ENCODE measurements around the gene FSD1.
"Not testable (repeated sequence)": the region's sequence is repeated elsewhere in the genome, so short reads cannot be mapped to it uniquely, and the experiment has no call there.

FSD1 gene

DNA sequence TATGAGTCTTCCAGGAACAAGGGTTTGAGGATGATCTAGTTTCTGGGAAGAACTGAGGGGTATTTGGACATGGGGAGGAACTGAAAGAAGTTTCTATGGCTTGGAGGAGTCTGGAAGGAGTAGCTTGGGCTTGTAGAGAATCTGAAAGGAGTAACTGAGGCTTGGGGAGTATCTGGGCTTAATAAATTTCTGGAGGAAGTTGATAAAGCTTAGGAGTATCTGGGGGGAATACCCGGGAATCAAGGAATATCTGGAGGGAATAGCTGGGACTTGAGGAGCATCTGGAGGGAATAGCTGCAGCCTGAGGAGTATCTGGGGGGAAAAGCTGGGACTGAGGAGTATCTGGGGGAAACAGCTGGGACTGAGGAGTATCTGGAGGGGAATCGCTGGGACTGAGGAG is 16.0 kb downstream of the FSD1 start:
- no peak for DNase-seq

DNA sequence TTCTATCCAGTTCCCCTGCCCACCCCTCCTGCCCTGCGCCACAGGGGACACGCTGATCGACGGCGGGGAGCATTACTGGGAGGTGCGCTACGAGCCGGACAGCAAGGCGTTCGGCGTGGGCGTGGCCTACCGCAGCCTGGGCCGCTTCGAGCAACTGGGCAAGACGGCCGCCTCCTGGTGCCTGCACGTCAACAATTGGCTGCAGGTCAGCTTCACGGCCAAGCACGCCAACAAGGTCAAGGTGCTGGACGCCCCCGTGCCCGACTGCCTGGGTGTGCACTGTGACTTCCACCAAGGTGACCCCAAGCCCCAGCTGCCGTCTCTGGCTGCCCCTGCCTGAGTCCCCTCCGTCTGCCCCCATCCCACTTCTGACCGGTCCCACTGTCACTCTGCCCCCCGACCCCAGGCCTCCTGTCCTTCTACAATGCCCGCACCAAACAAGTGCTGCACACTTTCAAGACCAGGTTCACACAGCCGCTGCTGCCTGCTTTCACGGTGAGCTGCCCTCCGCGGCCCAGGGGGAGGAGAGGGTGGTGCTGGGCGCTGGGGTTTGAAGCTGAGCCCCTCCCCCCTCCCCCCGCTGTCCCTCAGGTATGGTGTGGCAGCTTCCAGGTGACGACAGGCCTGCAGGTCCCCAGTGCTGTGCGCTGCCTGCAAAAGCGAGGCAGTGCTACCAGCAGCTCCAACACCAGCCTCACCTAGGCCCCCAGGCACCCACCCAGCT is 18.7 kb downstream of the FSD1 start:
- no peak for DNase-seq

DNA sequence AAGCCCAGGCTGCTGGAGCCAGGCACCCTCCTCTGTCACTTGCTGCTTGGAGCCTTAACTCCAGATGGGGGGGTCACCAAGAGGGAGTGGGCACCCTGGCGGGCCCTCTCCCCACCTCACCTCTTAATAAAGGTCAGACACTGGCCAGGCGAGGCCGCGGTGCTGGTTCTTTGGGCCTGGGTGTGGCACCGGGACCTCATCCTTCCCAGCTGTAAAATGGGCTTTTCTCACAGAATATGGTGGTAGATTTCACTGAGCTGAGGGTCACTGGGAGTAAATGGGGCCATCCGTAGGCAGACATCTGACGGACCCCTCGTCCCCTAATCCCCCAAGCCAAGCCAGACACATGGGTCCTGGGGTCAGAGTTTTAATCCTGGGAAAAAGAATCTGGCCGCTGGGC is 19.3 kb downstream of the FSD1 start:
- DNase-seq, result no peak

DNA sequence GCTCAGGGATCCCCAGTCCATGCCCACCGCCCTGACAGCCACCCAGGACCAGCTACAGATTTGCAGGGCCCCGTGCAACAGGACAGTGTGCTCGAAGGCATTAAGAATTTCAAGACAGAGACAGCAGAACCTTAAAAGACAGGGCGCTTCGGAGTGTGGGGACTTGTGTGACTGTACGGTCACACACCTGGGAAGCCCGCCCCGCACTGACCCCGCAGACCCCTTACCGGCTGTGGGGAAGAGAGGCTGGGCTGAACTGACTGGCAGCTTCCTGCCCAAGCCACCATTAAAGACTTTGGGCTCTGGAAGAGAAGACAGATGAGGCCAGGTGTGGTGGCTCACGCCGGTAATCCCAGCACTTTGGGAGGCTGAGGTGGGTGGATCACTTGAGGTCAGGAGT is 19.8 kb downstream of the FSD1 start:
- DNase-seq, result no peak

DNA sequence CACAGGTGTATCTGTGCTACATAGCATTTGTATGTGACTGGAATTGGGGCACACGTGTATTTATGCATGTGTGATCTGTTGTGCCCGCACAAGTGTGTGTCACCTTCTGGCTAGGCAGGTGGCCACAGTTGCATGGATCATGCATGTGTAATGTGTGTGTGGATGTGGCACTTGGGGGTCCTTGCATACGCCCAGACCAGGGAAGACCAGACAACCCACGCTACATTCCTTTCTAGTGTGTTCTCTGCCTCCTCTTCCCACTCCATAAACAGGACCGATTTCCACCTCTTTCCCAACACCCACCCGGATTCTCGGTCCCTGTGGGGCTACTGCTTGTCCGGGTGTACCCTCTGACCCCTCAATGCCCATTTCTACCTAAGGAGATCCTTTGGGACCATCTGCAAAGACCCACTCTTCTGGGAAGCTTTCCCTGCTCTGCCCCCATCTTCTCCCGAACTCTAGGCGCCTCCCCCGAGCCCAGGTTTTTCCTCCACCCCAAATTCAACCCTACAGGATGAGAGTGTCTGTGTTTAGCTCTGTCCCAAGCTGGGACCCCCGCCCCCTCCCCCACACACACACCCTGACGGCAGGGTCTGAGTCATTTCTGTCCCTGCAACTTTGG is 21.9 kb downstream of the FSD1 start:
- no peak for DNase-seq

DNA sequence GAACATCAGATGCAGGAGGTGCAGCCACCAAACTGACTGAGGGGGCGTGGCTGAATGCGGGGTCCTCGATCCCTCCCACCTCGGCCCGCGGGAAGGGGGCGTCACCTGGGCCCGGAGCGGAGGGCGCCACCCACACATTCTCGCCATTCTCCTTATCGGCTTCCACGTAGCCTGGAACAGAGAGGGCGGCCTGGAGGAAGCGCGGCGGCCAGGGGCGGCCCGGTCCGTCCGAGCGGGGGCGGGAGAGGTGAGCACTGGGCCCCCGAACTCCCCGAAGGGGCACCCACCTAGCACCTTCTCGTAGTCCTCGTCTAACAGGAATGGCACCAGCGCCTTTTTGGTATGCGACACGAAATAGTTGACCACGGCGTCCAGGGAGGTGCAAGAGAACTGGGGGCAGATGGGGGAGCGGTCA is 22.4 kb downstream of the FSD1 start:
- no peak for DNase-seq

DNA sequence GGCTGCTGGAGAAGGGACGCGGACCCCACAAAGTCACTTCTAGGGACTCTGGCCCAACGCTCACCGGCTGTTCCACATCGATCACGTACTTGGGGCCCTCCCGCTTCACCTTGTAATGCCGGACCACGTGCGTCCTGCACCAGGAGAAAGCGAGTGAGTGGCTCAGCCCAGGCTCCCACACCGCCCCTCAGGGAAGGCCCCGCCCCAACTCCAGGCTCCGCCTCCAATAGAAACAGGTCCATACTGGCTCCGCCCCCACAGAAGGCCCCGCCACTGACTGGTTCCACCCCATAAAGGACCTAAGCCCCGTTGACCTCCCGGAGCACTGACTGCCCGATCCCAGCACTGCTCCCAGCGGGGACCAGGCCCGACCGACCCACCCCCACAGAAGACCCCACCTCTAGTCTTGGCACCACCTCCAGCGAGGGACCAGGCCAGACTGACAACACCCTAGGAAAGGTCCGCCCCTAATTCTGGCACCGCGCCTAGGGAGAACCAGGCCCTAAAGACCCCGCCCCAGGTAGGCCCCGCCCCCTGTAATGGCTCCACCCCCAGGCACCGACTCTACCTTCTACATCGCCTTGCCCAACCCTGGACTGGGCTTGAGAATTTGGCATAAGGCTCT is 23.0 kb downstream of the FSD1 start:
- DNase-seq, result peak; percentile 63

DNA sequence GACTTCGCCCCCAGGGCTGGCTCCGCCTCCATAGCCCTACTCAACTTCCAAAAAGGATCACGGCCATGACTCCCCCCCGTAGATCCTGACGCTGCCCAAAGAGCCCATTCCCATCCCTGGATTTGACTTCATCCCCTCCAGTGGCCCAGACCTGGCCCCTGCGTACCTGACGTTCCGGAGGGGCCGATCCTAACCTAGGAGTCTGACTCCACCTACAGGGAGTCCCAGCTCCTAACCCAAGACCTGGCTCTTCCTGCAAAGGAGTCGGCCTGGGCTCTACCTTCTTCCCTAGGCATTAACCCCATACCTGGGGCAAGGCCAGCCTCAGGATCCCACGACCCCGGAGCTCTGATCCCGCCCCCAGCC is 23.5 kb downstream of the FSD1 start:
- no peak for DNase-seq

DNA sequence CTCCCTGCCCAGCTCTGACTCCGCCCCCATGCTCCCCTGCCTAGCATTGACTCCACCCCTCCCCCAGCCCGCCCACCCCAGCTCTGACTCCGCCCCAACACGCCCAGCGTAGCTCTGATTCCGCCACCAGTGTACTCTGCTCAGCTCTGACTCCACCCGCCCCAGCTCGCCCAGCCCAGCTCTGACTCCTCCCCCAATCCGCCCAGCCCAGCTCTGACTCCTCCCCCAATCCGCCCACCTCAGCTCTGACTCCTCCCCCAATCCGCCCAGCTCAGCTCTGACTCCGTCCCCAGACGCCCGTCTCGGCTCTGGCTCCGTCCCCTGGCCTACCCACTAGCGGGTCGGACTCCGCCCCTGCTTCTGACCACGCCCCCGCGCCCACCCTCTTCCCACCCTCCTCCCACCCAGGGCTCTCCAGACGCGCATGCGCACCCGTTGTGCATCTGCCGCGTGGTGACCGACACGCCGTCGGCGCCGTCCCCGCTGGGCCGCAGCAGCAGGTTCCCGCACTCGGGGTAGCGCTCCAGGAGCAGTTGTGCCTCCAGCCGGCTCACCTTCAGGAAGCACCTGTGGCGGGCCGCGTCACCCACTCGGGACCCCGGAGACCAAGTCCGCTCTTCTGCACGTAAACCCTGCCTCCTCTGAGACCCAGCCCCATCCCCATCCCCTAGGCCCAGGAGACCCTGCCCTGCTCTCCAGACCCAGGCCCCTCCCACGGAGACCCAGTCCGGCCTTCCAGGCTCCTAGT is 24.0 kb downstream of the FSD1 start:
- DNase-seq, result peak; percentile 98

DNA sequence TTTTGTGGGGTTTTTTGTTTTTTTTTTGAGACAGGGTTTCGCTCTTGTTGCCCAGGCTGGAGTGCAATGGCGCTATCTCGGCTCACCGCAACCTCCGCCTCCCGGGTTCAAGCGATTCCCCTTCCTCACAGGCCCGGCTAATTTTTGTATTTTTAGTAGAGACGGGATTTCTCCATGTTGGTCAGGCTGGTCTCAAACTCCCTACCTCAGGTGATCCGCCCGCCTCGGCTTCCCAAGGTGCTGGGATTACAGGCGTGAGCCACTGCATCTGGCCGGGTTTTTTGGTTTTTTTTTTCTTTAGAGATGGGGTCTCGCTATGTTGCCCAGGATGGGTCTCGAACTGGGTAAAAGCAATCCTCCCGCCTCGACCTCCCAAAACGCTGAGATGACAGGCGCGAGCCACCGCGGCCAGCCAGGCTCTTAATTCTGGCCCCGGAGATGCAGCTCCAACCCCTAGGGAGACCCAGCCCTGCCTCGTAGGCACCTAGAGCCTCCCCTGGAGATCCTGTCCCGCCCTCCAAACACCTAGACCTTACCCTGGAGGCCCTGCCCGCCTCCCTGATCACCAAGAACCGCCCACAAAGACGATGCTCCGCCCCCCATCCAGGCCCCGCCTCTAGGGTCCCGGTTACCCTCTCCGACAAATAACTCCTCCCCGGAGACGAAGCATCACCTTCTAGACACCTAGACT is 24.7 kb downstream of the FSD1 start:
- not testable (repeated sequence) for DNase-seq

DNA sequence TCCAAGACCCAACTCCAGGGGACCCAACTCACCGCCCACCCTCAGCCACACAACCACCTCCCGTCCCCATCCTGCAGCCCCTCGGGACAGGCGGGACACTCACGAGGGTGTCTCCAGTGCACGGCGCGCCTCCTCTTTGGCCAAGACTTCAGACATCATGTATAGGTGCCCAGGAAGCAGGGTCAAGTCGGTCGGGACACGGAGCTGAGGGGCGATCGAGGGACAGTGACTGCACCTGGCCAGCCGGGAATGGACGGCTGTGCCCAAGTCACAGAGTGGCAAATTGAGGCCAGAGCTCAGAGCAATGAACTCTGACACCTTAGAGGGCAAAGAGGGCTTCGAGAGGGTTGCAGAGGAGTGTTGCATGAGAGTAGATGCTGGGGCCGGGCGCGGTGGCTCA is 25.5 kb downstream of the FSD1 start:
- DNase-seq, result no peak

DNA sequence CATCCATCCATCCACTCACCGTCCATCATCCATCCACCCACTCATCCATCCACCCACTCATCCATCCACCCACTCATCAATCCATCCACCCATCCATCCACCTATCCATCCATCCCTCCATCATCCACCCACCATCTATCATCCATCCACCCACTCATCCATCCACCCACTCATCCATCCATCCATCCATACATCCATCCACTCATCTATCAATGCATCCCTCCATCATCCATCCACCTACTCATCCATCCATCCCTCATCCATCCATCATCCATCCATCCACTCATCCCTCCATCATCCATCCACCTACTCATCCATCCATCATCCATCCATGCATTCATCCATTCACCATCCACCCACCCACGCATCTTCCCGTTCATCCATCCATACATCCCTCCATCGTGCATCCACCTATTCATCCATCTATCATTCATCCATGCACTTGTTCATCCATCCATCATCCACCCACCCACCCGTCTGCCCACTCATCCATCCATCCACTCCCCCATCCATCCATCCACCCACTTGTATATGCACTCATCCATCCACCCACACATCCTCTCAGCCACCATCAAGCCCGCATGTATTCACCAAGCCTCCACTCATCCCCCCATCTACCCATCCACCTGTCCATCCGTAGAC is 30.7 kb downstream of the FSD1 start:
- no peak for DNase-seq

DNA sequence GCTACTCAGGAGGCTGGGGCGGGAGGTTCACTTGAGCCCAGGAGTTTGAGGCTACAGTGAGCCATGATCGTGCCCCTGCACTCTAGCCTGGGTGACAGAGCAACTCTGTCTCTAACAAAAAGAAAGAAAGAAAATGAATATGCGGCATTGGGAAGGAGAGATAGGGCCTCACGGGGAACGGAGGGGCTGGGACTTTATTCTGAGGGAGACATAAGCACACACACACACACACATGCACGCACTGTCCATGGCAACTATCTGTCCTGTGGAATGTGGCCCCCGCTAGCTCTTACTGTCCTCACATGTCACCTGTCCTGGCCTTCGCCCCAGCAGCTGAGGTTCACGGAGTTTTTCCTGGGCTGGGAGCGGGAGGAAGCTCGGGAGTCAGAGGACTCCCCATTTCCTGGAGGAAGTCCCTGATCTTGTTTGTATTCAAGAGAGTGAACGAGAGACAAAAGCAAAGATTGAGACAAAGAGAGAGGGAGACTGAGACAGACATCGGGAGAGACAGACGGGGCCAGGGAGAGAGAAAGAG is 33.6 kb downstream of the FSD1 start:
- DNase-seq, result peak; percentile 37

DNA sequence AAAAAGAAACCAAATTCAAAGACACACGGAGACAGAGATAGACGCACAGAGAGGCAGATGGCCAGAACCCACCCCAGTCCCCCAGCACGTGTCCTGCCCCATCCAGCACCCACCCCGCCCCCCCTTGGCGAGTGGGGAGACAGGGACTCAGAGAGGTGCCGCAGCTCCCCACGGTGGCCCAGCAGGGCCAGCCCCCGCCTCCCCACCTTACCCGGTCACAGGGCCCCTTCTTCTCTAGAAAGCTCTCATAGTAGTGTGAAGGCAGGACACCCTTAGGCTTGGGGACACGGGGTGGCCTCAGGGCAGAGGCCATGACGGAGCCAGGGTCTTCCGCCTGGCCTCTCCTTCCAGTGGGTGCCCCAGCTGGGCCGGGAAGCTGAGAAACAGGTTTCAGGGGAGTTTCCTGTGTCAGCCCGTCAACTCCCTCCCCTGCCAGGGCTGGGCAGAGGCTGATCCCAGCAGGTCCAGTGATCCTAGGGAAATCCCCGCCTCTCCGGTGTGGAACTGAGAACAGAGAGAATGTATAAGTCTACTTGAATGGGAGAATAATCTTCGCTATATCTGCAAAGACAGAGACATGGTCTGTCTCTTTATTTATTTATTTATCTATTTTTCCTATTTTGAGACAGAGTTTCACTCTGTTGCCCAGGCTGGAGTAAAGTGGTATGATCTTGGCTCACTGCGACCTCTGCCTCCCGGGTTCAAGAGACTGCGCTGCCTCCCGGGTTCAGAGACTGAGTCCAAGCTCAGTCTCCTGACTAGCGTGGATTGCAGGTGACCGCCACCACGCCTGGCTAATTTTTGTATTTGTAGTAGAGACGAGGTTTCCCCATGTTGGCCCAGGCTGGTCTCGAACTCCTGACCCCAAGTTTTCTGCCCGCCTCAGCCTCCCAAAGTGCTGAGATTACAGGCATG is 34.3 kb downstream of the FSD1 start, which contains the start of gene STAP2:
Gene STAP2, minus strand, starts transcription at position 387 of the 915 bp plus-strand sequence. Its CDS starts 74 bp downstream, at position 313.
- DNase-seq, result no peak

DNA sequence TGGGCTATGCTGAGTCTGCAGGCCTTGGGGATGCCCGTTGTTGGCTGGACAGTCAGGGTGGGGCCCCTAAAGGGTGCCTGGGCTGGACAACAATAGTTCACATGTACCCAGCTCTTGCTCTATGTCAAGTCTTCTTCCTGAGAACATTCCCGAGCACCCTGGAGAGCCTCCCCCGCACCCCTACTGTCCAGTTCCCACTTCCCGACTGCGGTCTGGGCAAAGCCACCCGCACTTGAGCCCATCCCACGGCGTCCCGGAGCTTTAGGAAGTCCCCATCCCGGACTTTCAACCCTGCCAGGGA is 37.9 kb downstream of the FSD1 start:
- no peak for DNase-seq

DNA sequence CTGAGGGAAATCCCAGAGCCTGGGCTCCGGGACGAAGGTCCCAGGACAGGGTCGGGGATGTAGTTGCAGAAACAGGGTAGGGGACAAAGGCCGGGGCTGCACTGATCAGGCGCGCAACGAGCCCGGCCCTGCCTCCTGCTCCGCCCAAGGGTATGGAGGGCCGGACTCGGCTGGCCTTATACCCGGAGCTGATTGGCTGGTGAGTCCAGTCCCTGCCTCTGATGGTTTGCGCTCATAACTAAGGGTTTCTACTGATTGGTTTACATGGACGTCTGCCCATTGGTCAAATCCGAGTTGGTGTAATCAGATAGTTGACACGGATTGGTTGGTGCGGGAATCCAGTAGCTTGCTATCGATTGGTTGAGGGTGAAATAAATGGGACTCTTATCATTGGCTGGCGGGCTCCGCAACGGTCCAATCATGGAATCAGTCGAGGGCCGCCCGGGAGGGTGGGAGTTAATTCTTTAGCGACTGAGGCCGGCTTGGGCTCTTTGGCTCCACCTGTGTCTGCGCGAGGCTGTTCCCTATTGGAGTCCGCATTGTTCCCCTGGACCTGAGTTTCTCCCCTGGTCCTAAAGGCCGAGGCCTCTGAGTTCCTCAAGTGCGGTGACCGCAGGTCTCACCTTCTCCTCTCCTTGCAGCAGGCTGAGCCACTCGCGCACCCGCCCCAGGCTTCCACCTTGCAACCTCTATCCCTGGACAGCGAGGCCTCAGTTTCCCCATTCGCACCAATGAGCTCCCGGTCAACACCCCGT is 38.4 kb downstream of the FSD1 start:
- peak; percentile 98 for DNase-seq

DNA sequence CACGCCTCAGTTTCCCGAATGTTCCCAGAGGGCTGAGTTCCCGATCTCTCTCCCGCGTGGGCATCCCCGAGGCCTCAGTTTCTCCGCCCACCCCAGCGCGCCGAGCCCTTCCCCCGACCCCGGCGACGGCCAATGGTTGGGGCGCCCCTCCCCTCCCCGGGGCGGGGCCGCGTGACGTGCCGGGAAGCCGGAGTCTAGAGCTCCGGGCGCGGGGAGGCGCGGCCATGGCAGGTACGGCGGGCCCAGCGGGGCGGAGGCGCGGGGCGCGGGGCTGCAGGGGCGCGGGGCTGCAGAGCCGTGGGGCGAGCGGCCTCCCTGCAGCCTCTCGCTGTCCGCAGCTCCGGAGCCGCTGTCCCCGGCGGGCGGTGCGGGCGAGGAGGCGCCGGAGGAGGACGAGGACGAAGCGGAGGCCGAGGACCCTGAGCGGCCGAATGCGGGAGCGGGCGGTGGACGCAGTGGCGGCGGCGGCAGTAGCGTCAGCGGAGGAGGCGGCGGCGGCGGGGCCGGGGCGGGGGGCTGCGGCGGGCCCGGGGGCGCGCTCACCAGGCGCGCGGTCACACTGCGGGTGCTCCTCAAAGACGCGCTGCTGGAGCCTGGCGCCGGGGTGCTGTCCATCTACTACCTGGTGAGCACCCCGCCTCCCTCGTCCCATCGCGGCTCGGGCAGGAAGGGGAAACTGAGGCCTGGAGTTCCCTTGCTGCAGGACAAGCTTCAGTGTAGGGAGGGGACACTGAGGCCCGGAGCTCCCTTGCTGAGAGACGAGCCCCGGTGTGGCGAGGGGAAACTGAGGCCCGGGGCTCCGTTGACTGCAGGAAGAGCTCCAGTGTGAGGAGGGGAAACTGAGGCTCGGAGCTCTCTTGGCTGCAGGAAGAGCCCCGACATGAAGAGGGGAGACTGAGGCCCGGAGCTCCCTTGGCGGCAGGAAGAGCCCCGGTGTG is 39.2 kb downstream of the FSD1 start, which contains the start of gene MPND:
Gene MPND, plus strand, starts transcription at position 193 of the 938 bp plus-strand sequence. Its CDS starts 32 bp downstream, at position 225.
- peak; percentile 93 for DNase-seq

DNA sequence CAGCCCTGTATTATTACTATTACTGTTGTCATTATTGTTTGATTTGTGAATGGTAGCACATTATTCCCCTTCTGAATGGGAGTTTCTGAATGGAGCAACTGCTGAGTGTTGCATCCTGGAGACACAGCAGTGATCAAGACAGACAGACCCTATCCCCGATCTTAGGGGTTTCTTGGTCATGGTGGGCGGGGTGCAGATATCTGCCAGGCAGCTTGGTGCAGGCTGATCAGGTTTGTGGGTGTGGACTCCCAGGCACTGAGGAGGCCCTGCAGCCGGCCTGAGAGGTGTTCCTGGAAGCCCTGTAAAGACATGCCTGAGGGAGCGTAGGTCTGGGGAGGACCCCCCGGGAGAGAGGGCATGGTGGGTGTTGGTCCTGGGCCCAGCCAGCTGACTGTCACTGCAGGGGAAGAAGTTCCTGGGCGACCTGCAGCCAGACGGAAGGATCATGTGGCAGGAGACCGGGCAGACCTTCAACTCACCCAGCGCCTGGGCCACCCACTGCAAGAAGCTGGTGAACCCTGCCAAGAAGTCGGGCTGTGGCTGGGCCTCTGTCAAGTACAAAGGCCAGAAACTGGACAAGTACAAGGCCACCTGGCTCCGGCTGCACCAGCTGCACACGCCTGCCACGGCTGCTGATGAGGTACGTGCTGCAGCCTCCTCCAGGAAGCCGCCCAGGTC is 41.1 kb downstream of the FSD1 start:
- DNase-seq, result no peak

DNA sequence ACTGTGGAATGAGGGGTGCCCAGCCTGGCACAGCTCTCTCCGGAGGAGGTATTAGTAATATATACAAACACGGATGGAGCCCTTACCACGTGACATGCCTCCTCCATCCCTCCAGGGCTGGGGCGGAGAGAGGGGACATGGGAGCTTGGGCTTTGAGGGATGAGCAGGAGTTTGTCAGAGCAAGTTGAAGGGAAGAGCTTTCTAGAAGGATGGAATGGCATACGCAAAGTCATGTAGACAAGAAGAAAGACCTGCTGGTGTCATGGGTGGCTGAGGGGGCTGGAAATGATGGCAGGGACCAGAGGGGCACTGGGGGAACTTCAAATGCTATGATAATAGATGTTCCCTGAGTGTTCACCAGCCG is 41.6 kb downstream of the FSD1 start:
- DNase-seq, result no peak

All from left hindlimb (tissue), 1 donor.